ENCODE measurements around the gene UNC50.

- TF ChIP-seq EZH2 (IDR thresholded peaks at IDR 0.05; ENCODE audit: borderline replicate concordance, low read depth, low read length, severe bottlenecking), result no peak
- TF ChIP-seq, protein P1, sequence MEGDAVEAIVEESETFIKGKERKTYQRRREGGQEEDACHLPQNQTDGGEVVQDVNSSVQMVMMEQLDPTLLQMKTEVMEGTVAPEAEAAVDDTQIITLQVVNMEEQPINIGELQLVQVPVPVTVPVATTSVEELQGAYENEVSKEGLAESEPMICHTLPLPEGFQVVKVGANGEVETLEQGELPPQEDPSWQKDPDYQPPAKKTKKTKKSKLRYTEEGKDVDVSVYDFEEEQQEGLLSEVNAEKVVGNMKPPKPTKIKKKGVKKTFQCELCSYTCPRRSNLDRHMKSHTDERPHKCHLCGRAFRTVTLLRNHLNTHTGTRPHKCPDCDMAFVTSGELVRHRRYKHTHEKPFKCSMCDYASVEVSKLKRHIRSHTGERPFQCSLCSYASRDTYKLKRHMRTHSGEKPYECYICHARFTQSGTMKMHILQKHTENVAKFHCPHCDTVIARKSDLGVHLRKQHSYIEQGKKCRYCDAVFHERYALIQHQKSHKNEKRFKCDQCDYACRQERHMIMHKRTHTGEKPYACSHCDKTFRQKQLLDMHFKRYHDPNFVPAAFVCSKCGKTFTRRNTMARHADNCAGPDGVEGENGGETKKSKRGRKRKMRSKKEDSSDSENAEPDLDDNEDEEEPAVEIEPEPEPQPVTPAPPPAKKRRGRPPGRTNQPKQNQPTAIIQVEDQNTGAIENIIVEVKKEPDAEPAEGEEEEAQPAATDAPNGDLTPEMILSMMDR (IDR thresholded peaks at IDR 0.05; ENCODE audit: borderline replicate concordance, extremely low read depth, low read length, poor library complexity, severe bottlenecking), result no peak
These were observed 15.8 kb upstream of the UNC50 start for GRCh38 chr2:98592565-98592964.
